Measurements from ENCODE around the gene TRAPPC10.

TRAPPC10 gene

GRCh38 chr21:43981871-43982210, 30.3 kb upstream of the TRAPPC10 start:
- DNase-seq (ENCODE audit: low spot score): no peak

- no peak for DNase-seq (ENCODE audit: low spot score)
These were observed 29.5 kb upstream of the TRAPPC10 start for GRCh38 chr21:43982489-43983078.

GRCh38 chr21:43983390-43983789, 28.7 kb upstream of the TRAPPC10 start:
- DNase-seq (ENCODE audit: low spot score): no peak

- no peak for DNase-seq (ENCODE audit: low spot score)
These were observed 28.2 kb upstream of the TRAPPC10 start for GRCh38 chr21:43983860-43984420.

GRCh38 chr21:43984905-43985689, 27.0 kb upstream of the TRAPPC10 start:
- DNase-seq (ENCODE audit: low spot score): no peak

- no peak for DNase-seq (ENCODE audit: low spot score)
These were observed 26.3 kb upstream of the TRAPPC10 start for GRCh38 chr21:43985690-43986251.

GRCh38 chr21:43986544-43987451, 25.3 kb upstream of the TRAPPC10 start:
- DNase-seq (ENCODE audit: low spot score): no peak

- no peak for DNase-seq (ENCODE audit: low spot score)
These were observed 24.6 kb upstream of the TRAPPC10 start for GRCh38 chr21:43987509-43987908.

- DNase-seq (ENCODE audit: low spot score): no peak
These were observed 24.1 kb upstream of the TRAPPC10 start for GRCh38 chr21:43988016-43988415.

GRCh38 chr21:43988506-43989230, 23.4 kb upstream of the TRAPPC10 start:
- no peak for DNase-seq (ENCODE audit: low spot score)

GRCh38 chr21:43989401-43989800, 22.7 kb upstream of the TRAPPC10 start:
- no peak for DNase-seq (ENCODE audit: low spot score)

- DNase-seq (ENCODE audit: low spot score): no peak
These were observed 20.6 kb upstream of the TRAPPC10 start for GRCh38 chr21:43991447-43991991.

GRCh38 chr21:43992121-43992520, 20.0 kb upstream of the TRAPPC10 start:
- no peak for DNase-seq (ENCODE audit: low spot score)

GRCh38 chr21:43993420-43993934, 18.6 kb upstream of the TRAPPC10 start:
- DNase-seq (ENCODE audit: low spot score): no peak

- no peak for DNase-seq (ENCODE audit: low spot score)
These were observed 18.0 kb upstream of the TRAPPC10 start for GRCh38 chr21:43994085-43994484.

GRCh38 chr21:43994646-43995045, 17.5 kb upstream of the TRAPPC10 start:
- DNase-seq (ENCODE audit: low spot score): no peak

GRCh38 chr21:43995521-43996105, 16.5 kb upstream of the TRAPPC10 start:
- no peak for DNase-seq (ENCODE audit: low spot score)

- DNase-seq (ENCODE audit: low spot score): no peak
These were observed 14.1 kb upstream of the TRAPPC10 start for GRCh38 chr21:43997766-43998742.

GRCh38 chr21:44000360-44000759, 11.7 kb upstream of the TRAPPC10 start:
- DNase-seq (ENCODE audit: low spot score): no peak

Measured in LoVo (cell line).